HG02943 (cell line): ENCODE results near the gene ST6GALNAC2.
"Not testable (repeated sequence)": the region's sequence is repeated elsewhere in the genome, so short reads cannot be mapped to it uniquely, and the experiment has no call there.

Experiments used
- ATAC-seq: cut with Tn5 transposase; IDR thresholded peaks from one replicate; pipeline ENCODE4 v1.9.1; 2021; ENCODE audit warnings: mild to moderate bottlenecking, low read depth, moderate library complexity; ENCODE audit not compliant: unreplicated experiment

The ST6GALNAC2 gene

DNA sequence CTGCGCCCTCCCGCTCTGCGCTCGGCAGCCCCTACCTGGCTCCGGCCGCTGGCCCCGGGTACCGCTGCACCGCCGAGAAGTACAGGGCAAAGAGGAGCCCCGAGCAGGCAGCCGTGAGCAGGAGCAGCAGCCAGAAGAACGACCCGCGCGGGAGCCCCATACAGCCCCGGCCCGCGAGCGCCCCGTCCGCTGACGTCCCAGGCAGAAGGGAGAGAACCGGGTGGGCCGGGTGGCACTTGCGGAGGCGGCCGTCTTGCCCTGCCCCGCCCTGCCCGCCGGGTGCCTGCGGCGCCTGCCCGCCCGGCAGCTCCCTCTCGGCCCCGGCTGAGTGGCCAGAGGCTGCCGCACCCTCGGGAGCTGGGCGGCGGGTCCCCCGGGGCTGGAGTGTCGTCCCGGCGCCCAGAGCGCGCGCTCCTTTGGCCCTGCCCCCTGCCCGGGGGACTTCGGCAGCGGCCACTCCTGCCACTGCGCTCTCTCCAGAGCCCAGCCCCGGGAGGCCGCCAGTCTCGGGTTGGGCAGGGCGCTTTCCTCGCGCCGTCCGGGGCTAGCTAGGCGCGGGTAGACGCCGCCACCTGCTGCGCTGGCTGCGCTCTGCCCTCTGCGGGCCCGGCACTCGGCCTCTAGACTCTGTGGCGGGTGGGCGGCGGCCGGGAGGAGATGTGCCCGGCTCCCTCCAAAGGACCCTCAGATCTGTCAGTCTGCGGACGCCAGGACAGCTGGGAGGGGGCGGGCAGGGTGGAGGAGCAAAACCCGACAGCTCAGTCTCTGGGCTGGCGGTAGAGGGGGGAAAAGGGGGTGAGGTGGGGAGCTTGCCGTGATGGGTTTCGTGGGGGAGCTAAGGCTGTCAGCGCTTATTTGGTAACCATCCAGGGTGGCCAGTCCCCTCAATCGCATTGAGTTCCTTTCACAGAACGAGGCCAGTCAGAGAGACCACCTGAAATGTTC lies at the start of gene ST6GALNAC2:
ST6GALNAC2 (minus strand) TSS at position 212 of the 945 bp plus-strand sequence; CDS start at position 160, 52 bp downstream.
- no peak for ATAC-seq

DNA sequence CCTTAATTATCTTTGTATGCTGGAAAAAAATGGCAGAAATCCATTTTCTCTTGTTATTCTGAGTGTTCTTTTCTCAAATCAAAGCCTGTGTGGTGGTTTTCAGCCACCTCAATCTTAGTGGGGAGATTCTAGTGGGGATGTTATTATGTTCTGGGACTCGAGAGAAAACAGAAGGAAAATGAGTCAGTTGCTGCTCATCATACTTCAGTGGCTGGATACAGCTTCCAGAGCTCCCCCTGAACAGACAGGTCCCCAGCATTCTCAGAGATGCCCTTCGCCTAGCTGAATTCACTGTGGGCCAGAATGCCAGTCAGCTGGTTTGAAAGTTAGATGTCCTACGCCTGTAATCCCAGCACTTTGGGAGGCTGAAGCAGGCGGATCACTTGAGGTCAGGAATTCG lies 49.4 kb upstream of the ST6GALNAC2 start:
- ATAC-seq, result no peak

DNA sequence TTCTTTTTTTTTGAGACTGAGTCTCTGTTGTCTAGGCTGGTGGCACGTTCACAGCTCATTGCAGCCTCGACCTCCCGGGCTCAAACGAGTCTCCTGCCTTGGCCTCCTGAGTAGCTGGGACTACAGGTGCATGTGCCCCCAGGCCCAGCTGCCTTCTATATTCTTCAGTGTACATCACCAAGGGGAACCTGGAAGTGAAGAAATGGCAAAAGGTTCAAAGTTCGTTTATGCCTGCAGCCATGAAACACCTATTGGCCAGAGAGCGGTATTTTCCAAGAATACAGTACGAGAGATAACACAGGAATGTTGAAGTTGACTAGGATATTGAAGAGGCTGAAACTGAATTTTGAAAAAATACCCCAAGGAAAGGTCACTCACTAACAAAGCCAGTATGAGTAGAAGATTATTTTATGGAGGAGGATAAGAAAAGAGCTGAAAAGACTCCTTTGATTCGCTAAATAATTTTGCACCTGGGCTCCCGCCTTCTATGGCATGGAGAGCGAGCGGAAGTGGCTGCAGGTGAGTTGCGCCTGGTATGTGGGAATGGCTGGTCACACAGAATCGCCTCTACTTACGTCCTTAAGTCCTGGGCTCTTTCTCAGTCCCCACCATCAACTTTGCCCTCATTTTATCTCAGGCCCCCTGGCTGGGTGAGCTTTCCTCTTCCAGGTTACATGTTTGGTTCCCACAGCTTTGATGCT lies 48.1 kb upstream of the ST6GALNAC2 start:
- no peak for ATAC-seq

DNA sequence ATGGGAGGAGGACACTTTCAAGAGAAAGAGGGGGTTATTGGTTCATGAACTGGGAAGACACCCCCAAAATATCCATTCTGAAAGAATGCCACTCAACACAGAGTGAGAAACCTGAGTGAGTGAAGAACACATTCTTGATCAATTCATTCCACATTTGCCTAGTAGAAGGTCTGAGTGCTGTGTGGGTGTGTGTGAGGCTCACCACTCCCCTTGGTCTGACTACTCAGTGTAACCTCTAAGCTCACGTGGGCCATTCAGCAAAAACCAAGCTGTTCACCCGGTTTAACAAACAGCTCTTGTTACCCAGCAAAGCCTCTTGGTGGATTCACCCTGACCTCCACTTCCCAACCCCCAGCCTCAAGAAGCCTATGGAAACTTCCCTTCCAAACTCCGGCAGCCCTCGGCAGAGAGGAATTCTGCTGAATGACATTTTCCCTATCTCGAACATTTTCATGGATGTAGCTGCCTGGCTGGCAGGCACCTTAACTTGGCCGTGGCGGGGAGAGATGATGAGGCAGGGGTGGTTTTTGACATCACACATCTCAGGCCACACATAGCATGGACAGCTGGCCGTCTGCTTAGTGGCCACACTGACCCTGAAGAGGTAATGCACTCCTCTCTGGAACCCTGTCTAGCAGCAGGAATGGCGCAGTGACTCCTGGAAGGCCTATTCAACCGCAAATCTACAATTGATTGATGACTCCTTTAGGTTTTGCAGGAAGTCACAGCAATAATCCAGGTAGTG lies 46.3 kb upstream of the ST6GALNAC2 start:
- ATAC-seq, result no peak

DNA sequence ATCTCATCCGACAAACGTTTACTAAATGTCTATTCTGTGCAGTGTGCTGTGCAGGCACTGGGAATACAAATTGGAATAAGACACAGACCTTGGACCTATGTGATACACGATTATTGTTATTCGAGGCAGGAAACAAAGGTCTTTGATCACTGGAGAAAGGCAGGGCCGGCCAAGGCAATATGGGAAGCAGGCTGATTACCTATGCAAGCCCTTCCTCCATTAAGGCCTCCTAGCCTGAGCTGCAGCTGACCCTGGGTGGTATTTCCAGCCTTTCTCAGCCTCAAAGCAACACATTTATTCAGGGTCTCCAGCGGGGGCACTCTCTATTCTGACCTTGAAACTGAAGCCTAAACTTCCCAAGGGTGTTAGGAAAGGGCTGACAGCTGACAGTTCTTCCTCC lies 44.5 kb upstream of the ST6GALNAC2 start:
- ATAC-seq, result no peak

DNA sequence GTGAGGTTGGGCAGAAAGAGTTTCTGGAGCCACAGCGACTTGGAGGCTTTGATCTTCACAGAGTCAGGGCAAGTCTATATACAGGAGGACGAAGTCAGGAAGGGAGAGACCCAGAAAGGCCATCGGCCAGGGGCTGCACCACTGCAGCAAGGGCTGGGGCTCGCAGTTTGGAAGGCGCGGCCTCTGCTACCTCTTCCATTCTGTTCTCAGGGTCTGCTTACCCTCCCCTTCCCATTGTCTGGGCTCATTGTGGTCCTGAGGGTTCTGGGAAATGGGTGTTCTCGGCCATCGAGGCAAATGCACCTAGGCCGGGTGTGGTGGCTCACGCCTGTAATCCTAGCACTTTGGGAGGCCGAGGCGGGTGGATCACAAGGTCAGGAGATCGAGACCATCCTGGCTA lies 41.9 kb upstream of the ST6GALNAC2 start:
- ATAC-seq, result no peak

DNA sequence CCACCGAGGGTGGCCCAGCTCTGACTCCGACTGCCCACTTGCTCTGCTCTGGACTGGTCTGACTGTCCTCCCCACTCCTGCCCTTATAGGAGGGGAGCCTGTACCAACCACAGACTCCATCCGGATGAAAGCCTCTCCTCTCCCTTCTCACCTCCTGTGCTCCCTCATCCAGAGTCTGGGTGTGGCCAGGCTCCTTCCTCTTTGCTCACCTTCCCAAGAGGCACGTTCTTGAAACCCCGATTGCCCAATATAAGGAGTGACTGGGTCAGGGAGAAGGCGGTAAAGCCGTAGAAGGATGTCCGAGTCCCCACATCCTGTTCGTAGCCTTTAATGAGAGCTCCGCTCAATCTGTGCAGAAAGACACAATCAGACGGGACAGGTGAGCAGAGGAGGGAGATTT lies 40.8 kb upstream of the ST6GALNAC2 start:
- ATAC-seq, result no peak

DNA sequence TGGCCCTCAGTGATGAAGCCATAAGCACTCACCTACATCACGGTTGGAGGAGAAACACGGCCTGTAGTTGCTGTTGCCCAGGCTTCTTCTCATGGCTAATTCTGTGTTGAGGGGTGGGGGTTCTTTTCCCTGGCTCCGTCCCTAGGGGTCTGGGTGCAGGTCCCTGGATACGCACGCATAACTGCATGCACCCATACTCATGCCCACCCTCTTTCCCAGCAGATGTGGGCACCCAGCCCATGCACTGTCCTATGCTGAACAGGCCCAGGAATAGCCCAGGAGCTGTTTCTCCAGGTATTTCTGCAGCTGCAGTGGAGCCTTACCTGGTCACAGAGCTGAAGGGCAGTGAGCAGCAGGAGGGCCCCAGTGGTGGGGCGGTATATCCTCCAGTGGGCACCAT lies 39.8 kb upstream of the ST6GALNAC2 start:
- no peak for ATAC-seq

DNA sequence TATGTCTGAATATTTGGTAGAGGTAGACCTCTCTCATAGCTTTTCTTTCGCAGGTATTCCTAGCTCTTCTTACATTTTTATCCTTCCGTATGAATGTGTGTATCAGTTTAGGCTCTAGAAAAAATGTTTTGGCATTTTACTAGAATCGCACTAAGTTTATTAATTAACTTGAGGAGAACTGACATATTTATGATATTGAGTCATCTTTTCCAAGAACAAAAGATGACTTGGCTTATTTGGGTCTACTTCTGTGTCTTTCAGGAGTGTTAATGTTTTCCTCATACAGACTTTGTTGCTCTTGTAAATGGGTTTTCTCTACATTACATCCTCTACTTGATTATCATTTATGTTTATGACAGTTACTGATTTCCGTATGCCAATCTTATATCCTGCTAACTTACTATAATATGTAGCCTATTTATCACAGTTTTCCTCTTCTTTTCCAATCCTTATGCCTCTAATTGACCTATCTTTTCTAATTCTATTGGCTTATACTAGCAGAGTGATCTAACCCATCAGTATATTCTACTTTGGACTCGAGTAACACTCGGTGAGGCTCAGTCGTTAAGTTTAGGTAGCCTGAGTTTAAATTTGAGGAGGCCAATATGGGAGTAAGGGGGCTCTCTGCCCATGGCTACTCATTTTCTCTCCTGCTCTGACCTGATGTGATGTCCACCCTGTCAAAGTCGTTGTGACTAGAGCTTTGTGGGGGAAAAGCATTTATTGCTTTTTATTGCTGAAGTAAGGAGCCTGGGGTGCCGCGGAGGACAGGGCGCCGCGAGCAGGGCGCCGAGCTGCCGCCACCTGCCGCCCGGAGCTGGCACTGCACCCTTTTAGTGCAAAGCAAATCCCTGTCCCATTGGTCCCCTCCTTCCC lies 37.8 kb upstream of the ST6GALNAC2 start:
- no peak for ATAC-seq

DNA sequence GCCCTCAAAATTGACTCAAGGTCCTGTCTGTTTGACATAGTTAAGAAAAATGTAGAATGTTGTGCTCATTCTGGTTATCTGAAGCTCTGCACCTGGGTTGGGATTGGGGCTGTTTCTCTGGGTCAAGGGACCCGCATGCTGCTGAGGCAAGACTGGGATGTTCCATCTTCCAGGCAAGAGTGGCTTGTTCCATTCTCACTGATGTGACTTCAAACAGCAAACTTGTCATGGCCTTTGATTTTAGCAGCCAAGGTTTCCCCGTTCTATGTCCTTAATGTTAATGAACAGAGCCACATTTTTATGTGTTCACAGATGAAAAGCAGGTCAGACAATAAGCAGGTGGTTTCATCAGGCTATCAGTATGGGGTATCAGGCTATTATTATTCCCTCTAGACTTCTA lies 32.2 kb upstream of the ST6GALNAC2 start:
- no peak for ATAC-seq

DNA sequence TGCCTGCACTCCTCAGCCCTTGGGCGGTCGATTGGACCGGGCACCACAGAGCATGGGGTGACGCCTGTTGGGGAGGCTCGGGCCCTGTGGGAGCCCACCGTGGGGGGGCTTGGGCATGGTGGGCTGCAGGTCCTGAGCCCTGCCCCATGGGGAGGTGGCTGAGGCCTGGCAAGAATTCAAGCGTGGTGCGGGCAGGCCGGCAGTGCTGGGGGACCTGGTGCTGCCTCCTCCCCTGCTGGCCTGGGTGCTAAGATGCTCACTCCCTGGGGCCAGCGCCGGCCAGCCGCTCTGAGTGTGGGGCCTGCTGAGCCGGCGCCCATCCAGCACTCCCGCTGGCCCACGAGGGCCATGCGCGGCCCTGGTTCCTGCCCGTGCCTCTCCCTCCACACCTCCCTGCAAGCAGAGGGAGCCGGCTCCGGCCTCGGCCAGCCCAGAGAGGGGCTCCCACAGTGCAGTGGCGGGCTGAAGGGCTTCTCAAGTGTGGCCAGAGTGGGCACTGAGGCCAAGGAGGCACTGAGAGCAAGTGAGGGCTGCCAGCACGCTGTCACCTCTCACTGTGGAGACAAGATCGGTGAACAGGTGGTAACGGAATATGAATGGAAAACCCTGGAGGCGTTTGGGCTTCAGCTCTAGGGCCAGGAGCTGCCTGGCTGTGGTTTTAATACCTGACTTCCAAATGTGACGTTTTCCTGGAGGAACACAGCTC lies 29.4 kb upstream of the ST6GALNAC2 start:
- no peak for ATAC-seq

DNA sequence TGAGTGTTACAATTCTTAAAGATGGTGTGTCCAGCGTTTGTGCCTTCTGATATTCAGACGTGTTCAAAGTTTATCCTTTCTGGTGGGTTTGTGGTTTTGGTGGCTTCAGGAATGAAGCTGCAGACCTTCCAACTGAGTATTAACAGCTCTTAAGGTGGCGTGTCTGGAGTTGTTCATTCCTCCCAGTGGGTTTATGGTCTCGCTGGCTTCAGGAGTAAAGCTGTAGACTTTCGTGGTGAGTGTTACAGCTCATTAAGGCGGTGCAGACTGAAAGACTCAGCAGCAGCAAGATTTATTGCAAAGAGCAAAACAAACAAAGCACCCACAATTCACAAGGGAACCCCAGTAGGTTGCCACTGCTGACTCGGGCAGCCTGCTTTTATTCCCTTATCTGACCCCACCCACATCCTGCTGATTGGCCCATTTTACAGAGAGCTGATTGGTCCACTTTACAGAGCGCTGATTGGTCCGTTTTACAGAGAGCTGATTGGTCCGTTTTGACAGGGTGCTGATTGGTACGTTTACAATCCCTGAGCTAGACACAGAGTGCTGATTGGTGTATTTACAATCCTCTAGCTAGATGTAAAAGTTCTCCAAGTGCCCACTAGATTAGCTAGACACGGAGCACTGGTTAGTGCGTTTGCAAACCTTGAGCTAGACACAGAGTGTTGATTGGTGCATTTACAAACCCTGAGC lies 28.6 kb upstream of the ST6GALNAC2 start:
- not testable (repeated sequence) for ATAC-seq

DNA sequence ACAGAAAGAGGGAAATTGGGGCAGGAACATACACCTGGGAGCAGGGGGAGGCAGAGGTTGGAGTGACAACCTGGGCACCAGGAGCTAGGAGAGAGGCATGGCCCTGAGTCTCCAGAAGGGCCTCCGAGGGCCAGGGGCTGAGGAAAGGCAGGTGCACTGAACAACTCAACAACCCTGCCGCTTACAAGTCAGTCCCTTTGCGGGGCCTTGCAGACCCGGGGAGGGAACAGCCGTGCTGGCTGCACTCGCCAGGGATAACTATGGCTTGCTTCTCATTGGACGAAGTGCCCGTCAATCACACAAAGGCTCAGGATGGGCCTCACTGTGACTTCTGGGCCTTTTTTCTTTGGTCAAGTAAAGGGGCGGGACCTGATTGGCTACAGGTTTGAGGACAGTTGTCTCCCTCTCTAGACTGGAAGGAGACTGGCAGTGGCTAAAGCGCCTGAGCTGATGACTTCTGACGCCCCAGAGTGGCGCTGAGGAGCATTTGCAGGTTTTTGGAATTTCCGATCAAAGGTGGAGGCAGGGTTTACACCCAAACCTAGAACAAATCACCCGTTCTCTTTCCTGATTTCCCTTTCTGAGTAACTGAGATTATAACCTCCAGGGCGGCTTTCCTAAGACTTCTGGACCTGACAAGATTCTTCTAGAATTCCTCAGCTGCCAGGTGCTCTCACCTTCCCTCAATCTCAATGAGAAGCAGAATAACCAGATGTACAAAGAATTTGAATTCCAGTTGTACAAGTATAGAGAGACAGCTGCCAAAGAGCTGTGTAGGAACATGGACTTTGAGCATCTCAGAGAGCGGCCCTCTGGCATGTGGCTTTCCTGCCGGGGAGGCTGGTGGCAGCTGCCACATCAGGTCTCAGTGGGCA lies 27.6 kb upstream of the ST6GALNAC2 start:
- ATAC-seq, result no peak

DNA sequence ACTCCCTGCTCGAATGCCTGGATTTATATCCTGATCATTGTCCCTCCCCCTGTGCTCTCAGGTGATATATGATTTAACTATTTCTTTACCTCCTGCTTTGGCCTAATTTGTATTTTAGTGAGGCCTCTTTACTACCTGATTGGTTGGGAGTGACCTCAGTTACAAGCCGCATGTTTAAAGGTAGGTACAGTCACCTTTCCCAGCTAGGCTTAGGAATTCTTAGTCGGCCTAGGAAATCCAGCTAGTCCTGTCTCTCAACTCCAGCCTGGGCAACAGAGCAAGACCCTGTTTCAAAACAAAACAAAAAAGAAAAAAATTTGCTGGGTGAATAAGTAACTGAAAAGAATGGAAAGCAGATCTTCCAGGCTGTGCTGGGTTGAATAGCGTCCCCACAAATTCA lies 26.8 kb upstream of the ST6GALNAC2 start:
- no peak for ATAC-seq

DNA sequence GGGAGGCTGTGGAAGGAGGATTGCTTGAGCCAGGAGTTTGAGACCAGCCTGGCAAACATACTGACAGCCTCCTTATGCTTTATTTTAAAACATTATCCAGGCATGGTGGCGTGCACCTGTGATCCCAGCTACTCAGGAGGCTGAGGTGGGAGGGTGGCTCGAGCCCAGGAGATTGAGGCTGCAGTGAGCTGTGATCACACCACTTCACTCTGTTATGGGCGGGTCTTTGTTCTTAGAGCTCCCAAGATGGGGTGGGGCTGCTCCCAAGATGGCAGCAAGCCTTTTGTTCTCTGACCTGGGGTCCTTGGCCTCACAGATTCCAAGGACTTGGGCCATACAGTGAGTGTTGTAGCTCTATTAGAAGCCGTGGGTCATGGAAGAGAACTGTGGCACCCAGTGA lies 26.1 kb upstream of the ST6GALNAC2 start:
- no peak for ATAC-seq

DNA sequence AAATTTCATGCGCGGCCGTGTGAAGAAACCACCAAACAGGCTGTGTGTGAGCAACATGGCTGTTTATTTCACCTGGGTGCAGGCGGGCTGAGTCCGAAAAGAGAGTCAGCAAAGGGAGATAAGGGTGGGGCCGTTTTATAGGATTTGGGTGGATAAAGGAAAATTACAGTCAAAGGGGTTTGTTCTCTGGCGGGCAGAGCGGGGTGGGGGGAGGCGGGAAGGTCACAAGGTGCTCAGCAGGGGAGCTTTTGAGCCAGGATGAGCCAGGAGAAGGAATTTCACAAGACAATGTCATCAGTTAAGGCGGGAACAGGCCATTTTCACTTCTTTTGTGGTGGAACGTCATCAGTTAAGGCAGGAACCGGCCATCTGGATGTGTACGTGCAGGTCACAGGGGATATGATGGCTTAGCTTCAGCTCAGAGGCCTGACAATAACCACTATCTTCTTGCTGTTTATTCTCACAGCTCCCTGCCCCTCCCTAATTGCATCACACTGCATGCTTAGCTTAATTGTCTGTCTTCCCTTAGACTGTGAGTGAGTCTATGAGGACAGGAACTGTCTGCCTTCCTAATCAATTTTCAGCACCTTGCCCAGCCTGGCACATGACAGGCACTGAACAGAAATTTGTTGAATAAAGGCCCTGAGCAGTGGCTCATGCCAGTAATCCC lies 25.6 kb upstream of the ST6GALNAC2 start:
- ATAC-seq, result not testable (repeated sequence)

DNA sequence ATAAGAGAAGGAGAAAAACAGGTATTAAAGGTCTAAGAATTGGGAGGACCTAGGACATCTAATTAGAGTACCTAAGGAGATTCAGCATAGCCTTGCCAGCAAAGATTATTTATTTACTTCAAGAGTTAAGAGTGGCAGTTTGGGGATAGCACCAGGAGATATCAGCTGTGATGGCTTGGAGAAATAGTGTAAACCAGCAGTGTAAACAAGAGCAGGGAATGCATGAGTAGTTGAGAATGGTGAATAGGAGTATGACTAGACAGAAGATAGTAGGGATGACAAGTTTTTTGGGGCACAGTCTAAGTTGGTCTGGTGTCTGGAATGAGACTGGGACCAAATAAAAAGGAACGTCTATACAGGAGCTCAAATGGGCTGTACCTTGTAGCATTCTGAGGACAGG lies 21.0 kb upstream of the ST6GALNAC2 start:
- not testable (repeated sequence) for ATAC-seq
